H9 (cell line): ENCODE measurements around the gene CTF1. TPM values are rescaled to one million over a fixed set of nuclear protein-coding genes. Genes with fewer than 3 reads are reported as not detected.

Source experiments
- DNase-seq: peaks from one replicate; pipeline ENCODE4 v3.0.0-alpha.2; 2017
- H2AFZ ChIP-seq: one replicate; pipeline ENCODE4 v1.6.1; 2013; ENCODE audit warnings: mild to moderate bottlenecking, low read length, control low read depth, moderate library complexity
- H2AK5ac ChIP-seq: 2 replicates; pipeline ENCODE4 v1.6.1; 2013; ENCODE audit warnings: low read length, control low read depth, mixed read lengths; ENCODE audit not compliant: insufficient read length
- H2BK120ac ChIP-seq: one replicate; pipeline ENCODE4 v1.6.1; 2013; ENCODE audit warnings: low read depth, mild to moderate bottlenecking, low read length, control low read depth, inconsistent platforms; ENCODE audit not compliant: poor library complexity, severe bottlenecking
- H2BK12ac ChIP-seq: 2 replicates; pipeline ENCODE4 v1.6.1; 2013; ENCODE audit warnings: low read length, control low read depth, mixed read lengths, low read depth; ENCODE audit not compliant: insufficient read length
- H2BK15ac ChIP-seq: 2 replicates; pipeline ENCODE4 v1.6.1; 2013; ENCODE audit warnings: low read depth, low read length, control low read depth
- H2BK20ac ChIP-seq: one replicate; pipeline ENCODE4 v1.6.1; 2013; ENCODE audit warnings: low read depth, mild to moderate bottlenecking, low read length, control low read depth, inconsistent platforms; ENCODE audit not compliant: poor library complexity, severe bottlenecking
- H2BK5ac ChIP-seq: 2 replicates; pipeline ENCODE4 v1.6.1; 2013; ENCODE audit warnings: low read length, control low read depth, mixed read lengths; ENCODE audit not compliant: insufficient read length
- H3K14ac ChIP-seq: 2 replicates; pipeline ENCODE4 v1.6.1; 2013; ENCODE audit warnings: low read length, control low read depth; ENCODE audit not compliant: insufficient read depth
- H3K18ac ChIP-seq: 2 replicates; pipeline ENCODE4 v1.6.1; 2013; ENCODE audit warnings: low read depth, mild to moderate bottlenecking, mixed read lengths, low read length, control low read depth; ENCODE audit not compliant: insufficient read length
- H3K23ac ChIP-seq: 2 replicates; pipeline ENCODE4 v1.6.1; 2013; ENCODE audit warnings: low read length, control low read depth, mixed read lengths, low read depth; ENCODE audit not compliant: insufficient read length
- H3K23me2 ChIP-seq: 2 replicates; pipeline ENCODE4 v1.6.1; 2013; ENCODE audit warnings: low read depth, mild to moderate bottlenecking, mixed read lengths, low read length, control low read depth; ENCODE audit not compliant: insufficient read length, poor library complexity, severe bottlenecking
- H3K27ac ChIP-seq: 2 replicates; pipeline ENCODE4 v1.5.1; 2013; ENCODE audit warnings: low read length, control low read depth, mixed read lengths, low read depth; ENCODE audit not compliant: insufficient read length
- H3K27me3 ChIP-seq: 2 replicates; pipeline ENCODE4 v1.6.1; 2013; ENCODE audit warnings: low read length, control low read depth, inconsistent platforms; ENCODE audit not compliant: insufficient read depth
- H3K4ac ChIP-seq: 2 replicates; pipeline ENCODE4 v1.6.1; 2013; ENCODE audit warnings: low read depth, mild to moderate bottlenecking, control low read depth, inconsistent platforms, low read length, moderate library complexity
- H3K4me1 ChIP-seq: 2 replicates; pipeline ENCODE4 v1.6.1; 2013; ENCODE audit warnings: low read length, control low read depth, inconsistent platforms; ENCODE audit not compliant: insufficient read depth
- H3K4me2 ChIP-seq: 2 replicates; pipeline ENCODE4 v1.6.1; 2013; ENCODE audit warnings: low read length, control low read depth, mixed read lengths; ENCODE audit not compliant: insufficient read length, insufficient read depth
- H3K56ac ChIP-seq: 2 replicates; pipeline ENCODE4 v1.6.1; 2013; ENCODE audit warnings: low read depth, mild to moderate bottlenecking, mixed read lengths, low read length, control low read depth; ENCODE audit not compliant: insufficient read length
- H3K79me1 ChIP-seq: 2 replicates; pipeline ENCODE4 v1.6.1; 2013; ENCODE audit warnings: low read depth, mild to moderate bottlenecking, moderate library complexity, low read length, control low read depth, inconsistent platforms; ENCODE audit not compliant: insufficient read depth, poor library complexity, severe bottlenecking
- H3K79me2 ChIP-seq: 2 replicates; pipeline ENCODE4 v1.6.1; 2013; ENCODE audit warnings: low read length, control low read depth, inconsistent platforms; ENCODE audit not compliant: insufficient read depth
- H3K9ac ChIP-seq: 2 replicates; pipeline ENCODE4 v1.6.1; 2013; ENCODE audit warnings: low read length, control low read depth, mixed read lengths; ENCODE audit not compliant: insufficient read length; ENCODE audit errors: extremely low read depth
- H3K9me3 ChIP-seq: one replicate; pipeline ENCODE4 v1.6.1; 2013; ENCODE audit warnings: low read depth, low read length, inconsistent platforms; ENCODE audit not compliant: control insufficient read depth
- H3T11ph ChIP-seq: one replicate; pipeline ENCODE4 v1.6.1; 2013; ENCODE audit warnings: mild to moderate bottlenecking, low read length, control low read depth, inconsistent platforms
- H4K20me1 ChIP-seq: one replicate; pipeline ENCODE4 v1.6.1; 2013; ENCODE audit not compliant: control insufficient read depth, insufficient read length, insufficient read depth
- H4K5ac ChIP-seq: 2 replicates; pipeline ENCODE4 v1.6.1; 2013; ENCODE audit warnings: low read depth, mild to moderate bottlenecking, mixed read lengths, low read length, control low read depth; ENCODE audit not compliant: insufficient read length
- H4K8ac ChIP-seq: replicated peaks from 2 replicates; pipeline ENCODE4 v1.6.1; 2013; ENCODE audit warnings: low read length, control low read depth, mixed read lengths, low read depth; ENCODE audit not compliant: insufficient read length
- H4K91ac ChIP-seq: 2 replicates; pipeline ENCODE4 v1.6.1; 2013; ENCODE audit warnings: low read depth, mild to moderate bottlenecking, moderate library complexity, mixed read lengths, low read length, control low read depth; ENCODE audit not compliant: insufficient read length
- H3K27ac Mint-ChIP-seq, 3 experiments: 2 replicates in 2 of 3; 3 replicates in 1 of 3; pipeline ENCODE4 v1.8.0; 2020 to 2021; ENCODE audit warnings: mixed read lengths in 3 of 3, mild to moderate bottlenecking in 1 of 3, moderate library complexity in 1 of 3
- H3K27me3 Mint-ChIP-seq: 2 replicates; pipeline ENCODE4 v1.8.0; 2021; ENCODE audit warnings: low read depth, mild to moderate bottlenecking, moderate library complexity, mixed read lengths
- H3K36me3 Mint-ChIP-seq, 3 experiments: 2 replicates in 2 of 3; 3 replicates in 1 of 3; pipeline ENCODE4 v1.8.0; 2020 to 2021; ENCODE audit warnings: low read depth in 3 of 3, mixed read lengths in 3 of 3; ENCODE audit not compliant: insufficient read depth in 1 of 3
- H3K4me1 Mint-ChIP-seq, 2 experiments: 2 replicates each; pipeline ENCODE4 v1.8.0; 2020; ENCODE audit warnings: mixed read lengths in 2 of 2
- H3K4me3 Mint-ChIP-seq, 2 experiments: 2 replicates in 1 of 2; 3 replicates in 1 of 2; pipeline ENCODE4 v1.8.0; 2020 to 2021; ENCODE audit warnings: mild to moderate bottlenecking in 2 of 2, mixed read lengths in 2 of 2, moderate library complexity in 1 of 2
- H3K9me3 Mint-ChIP-seq, 2 experiments: 2 replicates in 1 of 2; 3 replicates in 1 of 2; pipeline ENCODE4 v1.8.0; 2020; ENCODE audit warnings: mild to moderate bottlenecking in 2 of 2, mixed read lengths in 2 of 2, moderate library complexity in 1 of 2
- CTCF ChIP-seq: fragments of 200-600 bp; sonication (generic); conservative IDR thresholded peaks from 3 replicates; pipeline ENCODE4 v1.8.0; 2021; ENCODE audit warnings: antibody characterized with exemption, mild to moderate bottlenecking
- WGBS: extraction: QIAGEN DNeasy Blood & Tissue Kit; methylation state at CpG from one replicate; pipeline ENCODE4 v1.1.7; 2013; ENCODE audit warnings: missing lambda C conversion rate, low lambda C conversion rate, mixed read lengths; ENCODE audit not compliant: insufficient read length; ENCODE audit errors: extremely low coverage; 5-methylcytosine and 5-hydroxymethylcytosine counted together
- total RNA-seq: library from RNA; stranded (reverse); gene quantifications from 2 replicates; pipeline ENCODE4 v1.2.1, GENCODE V29; 2021

CTF1 gene
- total RNA-seq, 1 experiment from 2014 or later = 0.72 TPM

GRCh38 chr16:30903002-30903401, 6.6 kb downstream of the CTF1 start:
- peaks cover 9 to 14% of the 10 kb centered on the region in 2 experiments for H3K4me1 Mint-ChIP-seq
- no peaks in the 10 kb centered on the region for H3K36me3 Mint-ChIP-seq
- peak overlapping the region in 1 of 3 experiments; percentile 27; a peak in 2 of 7 replicates for H3K27ac Mint-ChIP-seq
- Histone ChIP-seq H3K27ac (no peak overlapping the region), H3K9ac (no peak overlapping the region), H3K79me2 (no peaks in the 10 kb centered on the region), H3K56ac (no peak overlapping the region), H2AK5ac (no peak overlapping the region), H2BK5ac (no peak overlapping the region), H3K23me2 (peaks cover 4% of the 10 kb centered on the region), H3K9me3 (no peaks in the 10 kb centered on the region), H3K4me2 (no peak overlapping the region), H2BK15ac (no peak overlapping the region), H3K4me1 (no peaks in the 10 kb centered on the region; the same call in 1 of the 2 replicates), H3T11ph (no peak overlapping the region), H4K8ac (no peak overlapping the region), H3K27me3 (no peaks in the 10 kb centered on the region), H3K79me1 (no peaks in the 10 kb centered on the region), H3K23ac (no peak overlapping the region), H3K18ac (no peak overlapping the region), H4K20me1 (peaks cover 2% of the 10 kb centered on the region), H4K5ac (no peak overlapping the region), H2AFZ (no peak overlapping the region), H3K14ac (no peak overlapping the region), H2BK20ac (no peak overlapping the region), H2BK120ac (no peak overlapping the region), H3K4ac (no peak overlapping the region), H2BK12ac (no peak overlapping the region), H4K91ac (no peak overlapping the region)
- no peak for DNase-seq
- TF ChIP-seq CTCF = no peak
- peaks cover 18% of the 10 kb centered on the region for H3K27me3 Mint-ChIP-seq
- no CpG with 5 or more reads among the region's 4 CpGs for WGBS
- peak overlapping the region; percentile 76 to 86 for H3K4me3 Mint-ChIP-seq
- H3K9me3 Mint-ChIP-seq = no peaks in the 10 kb centered on the region; a peak in 1 of 5 replicates
